Spinal cord (tissue), 10 donors: Measurements from ENCODE around the gene COMP. TPM values are rescaled to one million over a fixed set of nuclear protein-coding genes. Genes with fewer than 3 reads are reported as not detected.

Source experiments
- DNase-seq, 6 donors: peaks; one replicate each; pipeline versions ENCODE4 v3.0.0 to v3.0.0-alpha.2; 2013 to 2015; ENCODE audit warnings: low spot score in 6 of 6, low read depth in 4 of 6
- H3K27ac ChIP-seq: one replicate; pipeline ENCODE4 v1.5.1; 2013; ENCODE audit warnings: low read depth, low read length, control low read depth
- H3K27me3 ChIP-seq: one replicate; pipeline ENCODE4 v1.6.1; 2013; ENCODE audit warnings: low read length; ENCODE audit not compliant: control insufficient read depth, insufficient read depth
- H3K36me3 ChIP-seq: one replicate; pipeline ENCODE4 v1.6.1; 2013; ENCODE audit warnings: low read length; ENCODE audit not compliant: control insufficient read depth, insufficient read depth
- H3K4me1 ChIP-seq: one replicate; pipeline ENCODE4 v1.6.1; 2013; ENCODE audit warnings: low read length; ENCODE audit not compliant: control insufficient read depth, insufficient read depth
- H3K4me3 ChIP-seq: one replicate; pipeline ENCODE4 v1.5.1; 2013; ENCODE audit warnings: low read depth, low read length, control low read depth
- H3K9me3 ChIP-seq: one replicate; pipeline ENCODE4 v1.6.1; 2013; ENCODE audit warnings: low read length; ENCODE audit not compliant: control insufficient read depth, insufficient read depth
- WGBS: methylation state at CpG from one replicate; pipeline ENCODE4 v1.1.5; 2013; ENCODE audit warnings: missing lambda C conversion rate; ENCODE audit not compliant: insufficient coverage; 5-methylcytosine and 5-hydroxymethylcytosine counted together
- polyA plus RNA-seq, 2 donors: library from polyadenylated mRNA; unstranded; fragments of 120-200 nt; gene quantifications; one replicate each; pipeline ENCODE4 v1.2.1, GENCODE V29; 2013; ENCODE audit not compliant: insufficient read length in 2 of 2
- total RNA-seq, 2 donors: library from RNA; depleted of rRNA in 1 of 2; stranded (reverse); fragments of 120-200 nt in 1 of 2; fragments of >200 nt in 1 of 2; gene quantifications; one replicate each; pipeline versions ENCODE4 v1.2.3 to v1.2.4, GENCODE V29; 2013 to 2014
- donor health status: healthy.

COMP gene
- total and polyA plus RNA-seq, 4 donors: 0.23 to 0.40 (median 0.32) TPM; not detected in 1

DNA sequence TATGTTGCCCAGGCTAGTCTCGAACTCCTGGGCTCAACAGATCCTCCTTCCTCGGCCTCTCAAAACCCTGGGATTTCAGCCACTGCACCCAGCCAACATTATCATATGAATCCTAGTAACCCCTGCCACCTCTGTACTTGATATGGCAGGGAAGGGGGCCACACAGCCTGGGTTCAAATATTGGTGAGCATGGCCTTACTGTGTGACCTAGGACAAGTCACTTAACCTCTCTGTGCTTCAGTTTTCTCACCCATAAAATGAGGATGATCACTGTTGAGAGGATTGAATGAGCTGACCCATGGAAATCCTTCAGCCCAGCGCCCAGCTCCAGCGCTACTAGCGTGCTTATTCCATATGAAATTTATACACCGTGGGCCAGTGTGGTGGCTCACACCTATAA lies 3.6 kb upstream of the COMP start:
- H3K27ac ChIP-seq: no peak overlapping the region
- H3K36me3 ChIP-seq: no peaks in the 10 kb centered on the region
- H3K4me1 ChIP-seq: peaks cover 24% of the 10 kb centered on the region
- no peaks in the 10 kb centered on the region for H3K9me3 ChIP-seq
- no peak overlapping the region for H3K4me3 ChIP-seq
- no peak for DNase-seq
- 91% methylated on average over 4 of the region's 6 CpGs for WGBS
- peaks cover 79% of the 10 kb centered on the region for H3K27me3 ChIP-seq

DNA sequence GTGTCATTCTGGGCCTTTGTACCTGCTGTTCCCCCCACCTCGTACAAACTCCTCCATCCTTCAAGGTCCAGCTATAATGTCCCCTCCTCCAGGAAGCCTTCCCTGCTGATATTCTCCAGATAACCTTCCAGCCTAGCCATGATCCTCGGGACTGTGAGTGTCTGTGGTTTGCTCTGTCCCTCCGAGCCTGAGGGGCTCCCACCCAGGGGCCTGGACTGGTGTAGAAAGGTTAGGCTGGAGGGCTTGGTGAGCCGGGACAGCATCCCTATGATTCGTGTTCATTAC lies 2.9 kb upstream of the COMP start:
- Histone ChIP-seq H3K36me3 (no peaks in the 10 kb centered on the region), H3K27me3 (peaks cover 81% of the 10 kb centered on the region), H3K9me3 (no peaks in the 10 kb centered on the region), H3K4me1 (peaks cover 30% of the 10 kb centered on the region), H3K4me3 (no peak overlapping the region), H3K27ac (no peak overlapping the region)
- 80% methylated on average over 1 of the region's 5 CpGs for WGBS
- no peak for DNase-seq

DNA sequence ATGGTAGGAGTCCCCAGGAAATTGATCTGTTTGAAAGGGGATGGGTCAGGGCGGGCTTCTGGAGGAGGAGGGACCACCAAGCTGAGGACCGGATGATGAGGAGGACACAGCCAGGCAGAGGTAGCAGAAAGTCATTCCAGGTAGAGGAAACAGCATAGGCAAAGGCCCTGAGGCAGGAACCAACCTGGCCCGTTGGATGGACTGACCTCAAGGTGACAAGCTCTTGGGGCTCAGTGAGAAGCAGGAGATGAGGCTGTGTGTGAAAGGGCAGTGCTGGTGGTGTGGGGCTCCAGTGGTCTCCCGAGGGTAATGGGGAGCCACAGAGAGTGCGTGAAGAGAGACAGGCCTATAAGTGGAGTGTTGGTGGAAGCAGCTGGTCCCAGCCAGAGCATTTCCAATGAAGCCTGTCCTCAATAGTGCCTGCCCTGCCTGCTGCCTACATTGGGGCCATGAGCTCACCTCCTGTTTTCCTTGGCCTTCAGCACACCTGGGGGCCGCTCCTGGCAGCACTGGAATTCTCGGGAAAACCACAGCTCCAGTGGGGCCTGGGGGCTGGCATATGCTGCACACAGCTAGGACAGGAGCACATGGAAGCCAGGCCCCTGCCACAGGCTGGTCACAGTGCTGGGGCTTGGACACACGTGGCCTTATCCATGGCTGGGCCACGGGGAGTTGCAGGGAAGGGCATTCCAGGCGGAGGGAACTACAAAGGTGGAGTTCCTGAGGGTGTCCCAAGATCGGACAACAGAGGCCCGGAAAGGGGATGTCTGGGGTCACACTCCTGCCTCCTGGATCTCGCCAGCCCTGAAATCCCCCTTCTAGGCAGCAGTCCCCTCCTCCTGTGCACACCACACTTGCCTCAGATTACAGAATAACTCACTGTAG lies 2.3 kb upstream of the COMP start:
- no peaks in the 10 kb centered on the region for H3K9me3 ChIP-seq
- peaks cover 81% of the 10 kb centered on the region for H3K27me3 ChIP-seq
- no peak for DNase-seq
- WGBS: 71% methylated on average over 12 of the region's 13 CpGs
- H3K36me3 ChIP-seq: no peaks in the 10 kb centered on the region
- peaks cover 33% of the 10 kb centered on the region for H3K4me1 ChIP-seq
- H3K27ac ChIP-seq: no peak overlapping the region
- no peak overlapping the region for H3K4me3 ChIP-seq

DNA sequence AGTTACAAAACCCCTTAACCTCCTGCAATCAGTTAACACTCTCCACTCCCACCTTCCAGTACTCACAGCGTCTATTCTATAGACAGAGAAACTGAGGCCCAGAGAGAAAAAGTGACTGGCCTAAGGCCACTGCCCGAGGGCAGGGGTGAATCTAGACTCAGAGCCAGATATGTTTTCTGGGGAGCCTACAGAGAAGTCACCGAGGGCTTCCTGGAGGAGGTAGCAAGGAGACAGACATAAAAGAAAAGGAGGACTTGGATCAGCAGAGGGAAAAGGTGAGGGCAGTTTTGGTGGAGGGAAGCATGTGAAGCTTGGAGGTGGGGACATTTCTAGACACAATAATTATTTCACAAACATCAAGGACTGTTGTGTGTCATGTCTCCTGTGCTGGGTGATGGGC lies 1.6 kb upstream of the COMP start:
- Histone ChIP-seq H3K36me3 (no peaks in the 10 kb centered on the region), H3K9me3 (no peaks in the 10 kb centered on the region), H3K27ac (no peak overlapping the region), H3K27me3 (peaks cover 86% of the 10 kb centered on the region), H3K4me3 (no peak overlapping the region), H3K4me1 (peaks cover 34% of the 10 kb centered on the region)
- WGBS: 71% methylated on average over 3 of the region's 3 CpGs
- DNase-seq: no peak

DNA sequence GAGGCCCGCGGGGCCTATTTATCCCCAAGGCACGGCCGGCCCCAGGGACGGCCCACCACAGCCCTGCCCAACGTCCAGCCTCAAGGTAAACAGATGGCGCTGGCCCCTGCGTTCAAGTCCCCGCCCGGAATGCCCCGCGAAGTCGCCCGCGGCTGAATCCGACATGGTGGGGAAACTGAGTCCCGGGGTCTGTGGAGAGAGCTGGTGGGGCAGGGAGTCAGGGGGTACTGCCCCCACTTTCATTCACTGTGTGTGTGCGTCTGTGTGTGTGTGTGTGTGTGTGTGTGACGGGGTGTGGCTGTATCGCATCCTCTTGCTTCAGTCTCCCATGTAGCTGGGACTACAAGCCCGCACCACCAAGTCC lies 192 bp upstream of the COMP start:
- H3K27me3 ChIP-seq: peaks cover 93% of the 10 kb centered on the region
- no peak for DNase-seq

DNA sequence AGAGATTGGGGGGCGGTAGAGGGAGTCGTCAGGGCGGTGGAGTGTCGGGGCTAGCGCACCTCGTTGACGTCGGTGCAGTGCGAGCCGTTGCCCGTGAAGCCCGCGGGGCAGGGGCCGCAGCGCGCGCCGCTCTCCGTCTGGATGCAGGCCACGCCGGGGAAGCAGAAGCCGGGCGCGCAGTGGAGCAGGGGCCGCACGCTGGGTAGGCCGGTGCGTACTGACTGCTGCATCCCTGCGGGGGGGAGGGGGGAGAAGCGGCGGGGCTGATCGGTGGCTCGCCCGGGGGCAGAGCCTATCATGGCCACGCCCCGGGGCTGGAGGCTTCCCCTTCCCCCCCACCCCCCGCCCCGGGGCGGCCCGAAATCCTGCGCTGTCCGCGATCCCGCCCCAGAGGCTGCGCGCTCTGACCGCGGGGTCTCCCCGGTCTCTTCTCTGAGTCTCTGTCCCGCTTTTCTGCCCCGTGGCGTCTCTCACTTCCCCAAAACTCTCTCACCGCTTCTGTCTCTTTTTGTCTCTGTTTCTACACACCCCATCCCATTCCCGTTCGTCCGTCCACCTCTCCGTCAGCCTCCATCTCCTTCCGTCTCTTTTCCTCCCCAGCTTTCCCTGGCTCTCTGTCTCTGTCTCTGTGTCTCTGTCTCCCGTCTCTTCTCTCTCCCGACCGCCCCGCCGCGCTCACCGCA lies 1.1 kb downstream of the COMP start:
- Histone ChIP-seq H3K27ac (no peak overlapping the region), H3K4me3 (no peak overlapping the region), H3K36me3 (no peaks in the 10 kb centered on the region), H3K4me1 (peaks cover 39% of the 10 kb centered on the region), H3K9me3 (no peaks in the 10 kb centered on the region), H3K27me3 (peaks cover 94% of the 10 kb centered on the region)
- peak in 1 of 6 donors; percentile 8 for DNase-seq
- under 1% methylated on average over 56 of the region's 65 CpGs for WGBS

More for the DNA sequence above, 192 bp upstream of the COMP start:
- Histone ChIP-seq H3K9me3 (no peaks in the 10 kb centered on the region), H3K27ac (no peak overlapping the region), H3K4me3 (no peak overlapping the region), H3K4me1 (peaks cover 38% of the 10 kb centered on the region), H3K36me3 (no peaks in the 10 kb centered on the region)
- WGBS: 9% methylated on average over 17 of the region's 21 CpGs

DNA sequence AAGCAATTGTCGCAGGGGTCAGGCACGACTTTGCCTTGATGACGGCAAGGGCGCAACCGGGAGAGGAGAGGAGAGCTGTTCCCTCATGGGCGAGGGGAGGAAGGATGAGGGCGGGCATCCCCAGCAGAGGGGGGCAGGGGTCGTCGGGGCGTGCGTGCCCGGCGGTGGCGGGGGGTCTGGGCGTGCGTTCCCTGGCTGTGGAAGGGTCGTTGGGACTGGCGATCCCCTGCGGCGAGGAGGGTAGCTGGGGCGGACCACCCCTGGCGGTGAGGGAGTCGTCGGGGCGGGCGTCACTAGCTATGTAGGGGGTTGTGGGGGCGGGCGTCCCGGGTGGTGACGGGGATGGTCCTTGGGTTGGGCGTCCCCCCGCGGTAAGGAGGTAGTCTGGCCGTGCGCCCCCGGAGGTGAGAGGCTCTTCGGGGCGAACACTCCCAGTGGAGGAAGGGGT lies 1.7 kb downstream of the COMP start:
- peaks cover 95% of the 10 kb centered on the region for H3K27me3 ChIP-seq
- peaks cover 43% of the 10 kb centered on the region for H3K4me1 ChIP-seq
- H3K27ac ChIP-seq: no peak overlapping the region
- no peaks in the 10 kb centered on the region for H3K9me3 ChIP-seq
- no peaks in the 10 kb centered on the region for H3K36me3 ChIP-seq
- no peak overlapping the region for H3K4me3 ChIP-seq
- under 1% methylated on average over 38 of the region's 38 CpGs for WGBS
- DNase-seq: no peak

DNA sequence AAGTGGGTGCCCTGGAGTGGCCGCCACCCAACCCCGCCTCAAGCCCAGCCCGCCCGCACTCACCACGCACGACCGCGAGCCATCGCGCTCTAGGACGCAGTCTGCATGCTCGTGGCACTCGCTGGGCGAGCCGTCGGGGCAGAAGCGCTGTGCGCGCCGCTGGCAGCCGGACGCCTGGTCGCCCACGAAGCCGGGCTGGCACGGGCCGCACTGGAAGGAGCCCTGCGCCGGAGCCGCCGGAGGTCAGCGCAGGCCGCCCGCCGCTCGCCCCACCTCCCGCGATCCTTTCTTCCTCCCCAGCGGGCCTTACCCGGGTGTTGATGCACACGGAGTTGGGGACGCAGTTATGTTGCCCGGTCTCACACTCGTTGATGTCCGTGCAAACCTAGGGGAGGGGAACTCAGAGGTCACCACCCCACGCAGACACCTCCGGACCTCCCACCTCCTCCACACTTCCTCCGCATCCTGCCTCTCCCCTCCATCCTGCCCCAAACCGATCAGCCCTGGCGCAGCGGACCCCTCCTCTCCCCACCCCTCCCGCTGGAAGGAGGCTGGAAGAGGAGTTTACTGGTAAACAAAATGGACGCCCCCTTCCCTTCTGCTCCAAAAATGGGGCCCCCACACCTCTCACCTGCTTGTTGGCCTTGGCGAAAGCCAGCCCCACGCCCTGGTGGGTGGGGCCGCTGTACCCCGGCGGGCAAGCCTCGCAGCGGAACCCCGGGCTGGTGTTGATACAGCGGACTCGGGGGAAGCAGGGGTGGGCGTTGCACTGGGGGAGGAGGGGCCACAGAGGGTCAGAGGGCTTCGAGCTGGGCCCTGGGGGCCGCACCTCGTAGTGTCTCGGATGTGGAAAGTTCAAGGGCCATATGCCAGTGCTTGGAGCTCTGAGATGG lies 2.3 kb downstream of the COMP start:
- no peak overlapping the region for H3K4me3 ChIP-seq
- peaks cover 95% of the 10 kb centered on the region for H3K27me3 ChIP-seq
- no peak for DNase-seq
- H3K4me1 ChIP-seq: peaks cover 43% of the 10 kb centered on the region
- H3K36me3 ChIP-seq: no peaks in the 10 kb centered on the region
- H3K27ac ChIP-seq: no peak overlapping the region
- under 1% methylated on average over 60 of the region's 68 CpGs for WGBS
- H3K9me3 ChIP-seq: no peaks in the 10 kb centered on the region
